Neuron (in vitro differentiated cells): Measurements from ENCODE around the gene NCAM2.

ENCODE experiments used
- H2AFZ ChIP-seq: one replicate; pipeline ENCODE4 v1.6.1; 2013; ENCODE audit warnings: low read depth, mild to moderate bottlenecking, inconsistent platforms, low read length, moderate library complexity
- H3K27me3 ChIP-seq: one replicate; pipeline ENCODE4 v1.6.1; 2013; ENCODE audit warnings: low read length; ENCODE audit not compliant: insufficient read depth
- H3K36me3 ChIP-seq: one replicate; pipeline ENCODE4 v1.6.1; 2013; ENCODE audit warnings: low read length; ENCODE audit not compliant: insufficient read depth
- H3K4me1 ChIP-seq: one replicate; pipeline ENCODE4 v1.6.1; 2013; ENCODE audit warnings: low read length; ENCODE audit not compliant: insufficient read depth
- H3K4me3 ChIP-seq: 2 replicates; pipeline ENCODE4 v1.5.1; 2013; ENCODE audit warnings: mild to moderate bottlenecking, low read length, moderate library complexity
- H3K9me3 ChIP-seq: one replicate; pipeline ENCODE4 v1.6.1; 2013; ENCODE audit warnings: low read length

NCAM2 gene

GRCh38 chr21:21200103-21200938 is 202.1 kb downstream of the NCAM2 start:
- Histone ChIP-seq H3K9me3 (no peaks in the 10 kb centered on the region), H3K4me1 (peaks cover 14% of the 10 kb centered on the region), H3K4me3 (no peak overlapping the region), H3K27me3 (no peaks in the 10 kb centered on the region), H2AFZ (no peak overlapping the region), H3K36me3 (no peaks in the 10 kb centered on the region)

- peaks cover 14% of the 10 kb centered on the region for H3K4me1 ChIP-seq
- H3K36me3 ChIP-seq: no peaks in the 10 kb centered on the region
- H3K9me3 ChIP-seq: no peaks in the 10 kb centered on the region
- no peak overlapping the region for H2AFZ ChIP-seq
- H3K27me3 ChIP-seq: no peaks in the 10 kb centered on the region
- H3K4me3 ChIP-seq: no peak overlapping the region
Measured at GRCh38 chr21:21200939-21201615, 202.9 kb downstream of the NCAM2 start.

- no peaks in the 10 kb centered on the region for H3K9me3 ChIP-seq
- no peak overlapping the region for H3K4me3 ChIP-seq
- H3K36me3 ChIP-seq: no peaks in the 10 kb centered on the region
- no peak overlapping the region for H2AFZ ChIP-seq
- peaks cover 14% of the 10 kb centered on the region for H3K4me1 ChIP-seq
- H3K27me3 ChIP-seq: no peaks in the 10 kb centered on the region
Measured at GRCh38 chr21:21203822-21204339, 205.7 kb downstream of the NCAM2 start.

- Histone ChIP-seq H3K27me3 (no peaks in the 10 kb centered on the region), H3K36me3 (no peaks in the 10 kb centered on the region), H3K9me3 (no peaks in the 10 kb centered on the region), H2AFZ (no peak overlapping the region), H3K4me3 (no peak overlapping the region), H3K4me1 (peaks cover 12% of the 10 kb centered on the region)
Measured at GRCh38 chr21:21204366-21204996, 206.3 kb downstream of the NCAM2 start.

GRCh38 chr21:21205604-21206003 is 207.4 kb downstream of the NCAM2 start:
- Histone ChIP-seq H2AFZ (no peak overlapping the region), H3K4me1 (peaks cover 5% of the 10 kb centered on the region), H3K4me3 (no peak overlapping the region), H3K27me3 (no peaks in the 10 kb centered on the region), H3K36me3 (no peaks in the 10 kb centered on the region), H3K9me3 (no peaks in the 10 kb centered on the region)

GRCh38 chr21:21210552-21210951 is 212.3 kb downstream of the NCAM2 start:
- Histone ChIP-seq H3K4me1 (no peaks in the 10 kb centered on the region), H2AFZ (no peak overlapping the region), H3K9me3 (no peaks in the 10 kb centered on the region), H3K4me3 (no peak overlapping the region), H3K36me3 (no peaks in the 10 kb centered on the region), H3K27me3 (no peaks in the 10 kb centered on the region)

GRCh38 chr21:21213297-21213696 is 215.1 kb downstream of the NCAM2 start:
- Histone ChIP-seq H3K36me3 (no peaks in the 10 kb centered on the region), H3K9me3 (no peaks in the 10 kb centered on the region)

GRCh38 chr21:21216047-21216446 is 217.8 kb downstream of the NCAM2 start:
- Histone ChIP-seq H3K4me3 (no peak overlapping the region), H3K36me3 (no peaks in the 10 kb centered on the region), H3K4me1 (no peaks in the 10 kb centered on the region), H2AFZ (no peak overlapping the region), H3K9me3 (no peaks in the 10 kb centered on the region), H3K27me3 (no peaks in the 10 kb centered on the region)

More at GRCh38 chr21:21213297-21213696, 215.1 kb downstream of the NCAM2 start:
- Histone ChIP-seq H3K4me3 (no peak overlapping the region), H3K4me1 (no peaks in the 10 kb centered on the region), H3K27me3 (no peaks in the 10 kb centered on the region), H2AFZ (no peak overlapping the region)

- no peak overlapping the region for H3K4me3 ChIP-seq
- no peaks in the 10 kb centered on the region for H3K4me1 ChIP-seq
- peak overlapping the region; percentile 21 for H2AFZ ChIP-seq
- H3K9me3 ChIP-seq: peaks cover 3% of the 10 kb centered on the region
- H3K27me3 ChIP-seq: no peaks in the 10 kb centered on the region
- H3K36me3 ChIP-seq: no peaks in the 10 kb centered on the region
Measured at GRCh38 chr21:21226472-21226871, 228.3 kb downstream of the NCAM2 start.

- Histone ChIP-seq H3K4me1 (peaks cover 2% of the 10 kb centered on the region), H3K9me3 (no peaks in the 10 kb centered on the region), H3K4me3 (no peak overlapping the region), H3K27me3 (no peaks in the 10 kb centered on the region), H2AFZ (no peak overlapping the region), H3K36me3 (no peaks in the 10 kb centered on the region)
Measured at GRCh38 chr21:21230672-21231071, 232.5 kb downstream of the NCAM2 start.

- Histone ChIP-seq H3K9me3 (no peaks in the 10 kb centered on the region), H2AFZ (no peak overlapping the region), H3K4me1 (peaks cover 2% of the 10 kb centered on the region), H3K36me3 (no peaks in the 10 kb centered on the region), H3K27me3 (no peaks in the 10 kb centered on the region), H3K4me3 (no peak overlapping the region)
Measured at GRCh38 chr21:21231913-21232312, 233.7 kb downstream of the NCAM2 start.

GRCh38 chr21:21232320-21232719 is 234.1 kb downstream of the NCAM2 start:
- no peak overlapping the region for H2AFZ ChIP-seq
- peaks cover 2% of the 10 kb centered on the region for H3K4me1 ChIP-seq
- H3K27me3 ChIP-seq: no peaks in the 10 kb centered on the region
- no peak overlapping the region for H3K4me3 ChIP-seq
- no peaks in the 10 kb centered on the region for H3K9me3 ChIP-seq
- no peaks in the 10 kb centered on the region for H3K36me3 ChIP-seq

GRCh38 chr21:21233051-21233450 is 234.8 kb downstream of the NCAM2 start:
- H3K4me1 ChIP-seq: peaks cover 2% of the 10 kb centered on the region
- no peak overlapping the region for H2AFZ ChIP-seq
- no peaks in the 10 kb centered on the region for H3K27me3 ChIP-seq
- no peaks in the 10 kb centered on the region for H3K36me3 ChIP-seq
- no peaks in the 10 kb centered on the region for H3K9me3 ChIP-seq
- H3K4me3 ChIP-seq: no peak overlapping the region
